Neuronal stem cell (in vitro differentiated cells): Measurements from ENCODE around the gene SPRR4. TPM values are rescaled to one million over a fixed set of nuclear protein-coding genes. Genes with fewer than 3 reads are reported as not detected.

Experiments used
- DNase-seq: peaks from one replicate; pipeline ENCODE4 v3.0.0-alpha.2; 2013; ENCODE audit warnings: low spot score
- H2AFZ ChIP-seq: one replicate; pipeline ENCODE4 v1.6.1; 2013; ENCODE audit warnings: mild to moderate bottlenecking, low read length, inconsistent platforms
- H2AK5ac ChIP-seq: 2 replicates; pipeline ENCODE4 v1.6.1; 2013; ENCODE audit warnings: low read depth, mild to moderate bottlenecking, inconsistent platforms, low read length, moderate library complexity, mixed read lengths
- H2BK120ac ChIP-seq: 2 replicates; pipeline ENCODE4 v1.6.1; 2013; ENCODE audit warnings: low read depth, mild to moderate bottlenecking, inconsistent platforms, low read length, moderate library complexity, mixed read lengths
- H2BK12ac ChIP-seq: one replicate; pipeline ENCODE4 v1.6.1; 2013; ENCODE audit warnings: low read length, inconsistent platforms
- H2BK15ac ChIP-seq: 2 replicates; pipeline ENCODE4 v1.6.1; 2013; ENCODE audit warnings: mild to moderate bottlenecking, low read length, inconsistent platforms, mixed read lengths
- H2BK5ac ChIP-seq: one replicate; pipeline ENCODE4 v1.6.1; 2013; ENCODE audit warnings: inconsistent platforms, mild to moderate bottlenecking, low read length, moderate library complexity
- H3K14ac ChIP-seq: one replicate; pipeline ENCODE4 v1.6.1; 2013; ENCODE audit warnings: low read length, inconsistent platforms
- H3K18ac ChIP-seq: 2 replicates; pipeline ENCODE4 v1.6.1; 2013; ENCODE audit warnings: low read length, inconsistent platforms
- H3K23ac ChIP-seq: 2 replicates; pipeline ENCODE4 v1.6.1; 2013; ENCODE audit warnings: low read depth, mild to moderate bottlenecking, mixed read lengths, low read length, inconsistent platforms; ENCODE audit not compliant: poor library complexity
- H3K27ac ChIP-seq: replicated peaks from 3 replicates; pipeline ENCODE4 v1.5.1; 2013; ENCODE audit warnings: low read length, inconsistent platforms
- H3K27me3 ChIP-seq, 3 experiments: 2 replicates each; pipeline ENCODE4 v1.6.1; 2013; ENCODE audit warnings: low read length in 3 of 3, mild to moderate bottlenecking in 2 of 3, inconsistent platforms in 1 of 3, low read depth in 1 of 3, mixed read lengths in 1 of 3, moderate library complexity in 1 of 3; ENCODE audit not compliant: control insufficient read depth in 3 of 3, insufficient read depth in 3 of 3
- H3K36me3 ChIP-seq, 2 donors: replicated peaks in 1 of 2; 2 replicates each; pipeline ENCODE4 v1.6.1; 2013; ENCODE audit warnings: low read length in 2 of 2; ENCODE audit not compliant: control insufficient read depth in 2 of 2, insufficient read depth in 2 of 2
- H3K4ac ChIP-seq: 2 replicates; pipeline ENCODE4 v1.6.1; 2013; ENCODE audit warnings: inconsistent platforms, mild to moderate bottlenecking, low read length, moderate library complexity
- H3K4me1 ChIP-seq, 2 donors: 1 replicate in 1 of 2; 2 replicates in 1 of 2; pipeline ENCODE4 v1.6.1; 2013; ENCODE audit warnings: low read length in 2 of 2, low read depth in 1 of 2; ENCODE audit not compliant: control insufficient read depth in 2 of 2, insufficient read depth in 1 of 2
- H3K4me2 ChIP-seq: one replicate; pipeline ENCODE4 v1.6.1; 2013; ENCODE audit warnings: mild to moderate bottlenecking, low read length, inconsistent platforms; ENCODE audit not compliant: insufficient read depth, poor library complexity, severe bottlenecking
- H3K4me3 ChIP-seq, 2 donors: 2 replicates each; pipeline ENCODE4 v1.5.1; 2013; ENCODE audit warnings: low read length in 2 of 2, mild to moderate bottlenecking in 2 of 2, inconsistent platforms in 1 of 2, moderate library complexity in 1 of 2
- H3K79me1 ChIP-seq: one replicate; pipeline ENCODE4 v1.6.1; 2013; ENCODE audit warnings: low read depth, mild to moderate bottlenecking, inconsistent platforms, low read length, moderate library complexity
- H3K9ac ChIP-seq: one replicate; pipeline ENCODE4 v1.6.1; 2013; ENCODE audit warnings: mild to moderate bottlenecking, low read depth, low read length, inconsistent platforms; ENCODE audit not compliant: poor library complexity
- H3K9me3 ChIP-seq, 2 donors: replicated peaks in 1 of 2; 2 replicates each; pipeline versions ENCODE3 to v1.6.1; 2013; ENCODE audit warnings: low read length in 2 of 2, mild to moderate bottlenecking in 2 of 2, inconsistent platforms in 1 of 2, low read depth in 1 of 2, mixed read lengths in 1 of 2, moderate library complexity in 1 of 2; ENCODE audit not compliant: control insufficient read depth in 2 of 2, insufficient read depth in 1 of 2
- H4K8ac ChIP-seq: one replicate; pipeline ENCODE4 v1.6.1; 2013; ENCODE audit warnings: low read depth, mild to moderate bottlenecking, inconsistent platforms, low read length, moderate library complexity
- H4K91ac ChIP-seq: one replicate; pipeline ENCODE4 v1.6.1; 2013; ENCODE audit warnings: low read length, low read depth, mild to moderate bottlenecking, inconsistent platforms; ENCODE audit not compliant: poor library complexity
- WGBS, 2 donors: extraction: QIAGEN DNeasy Blood & Tissue Kit; methylation state at CpG; one replicate each; pipeline ENCODE4 v1.1.7; 2013; ENCODE audit warnings: missing lambda C conversion rate in 2 of 2, mixed read lengths in 1 of 2; ENCODE audit not compliant: insufficient read length in 2 of 2, insufficient replicate concordance in 1 of 2; ENCODE audit errors: extremely low coverage in 2 of 2; 5-methylcytosine and 5-hydroxymethylcytosine counted together
- polyA plus RNA-seq, 2 experiments: library from polyadenylated mRNA; stranded (reverse); fragments of 200-250 nt; gene quantifications; one replicate each; pipeline ENCODE4 v1.2.3, GENCODE V29; 2013

The SPRR4 gene
- polyA plus RNA-seq (2013, experiment 1 of 2), result not detected
- not detected for polyA plus RNA-seq (2013, experiment 2 of 2)

GRCh38 chr1:152970495-152970894 is at the start of gene SPRR4:
TSS of gene SPRR4 (plus strand) at chr1:152970648. CDS start at chr1:152971891, 1,243 bp downstream.
- Histone ChIP-seq H3K14ac (no peak within 1 kb of the TSS), H2BK15ac (no peak within 1 kb of the TSS), H4K91ac (no peak within 1 kb of the TSS), H3K4me2 (no peak within 1 kb of the TSS), H2AFZ (no peak within 1 kb of the TSS), H3K9me3 (no peaks in the 10 kb centered on the region), H2AK5ac (no peak within 1 kb of the TSS), H3K4me3 (no peak within 1 kb of the TSS), H3K18ac (no peak within 1 kb of the TSS), H3K27ac (no peak within 1 kb of the TSS), H3K4me1 (no peaks in the 10 kb centered on the region), H3K23ac (no peak within 1 kb of the TSS), H3K4ac (no peak within 1 kb of the TSS), H2BK5ac (no peak within 1 kb of the TSS), H2BK12ac (no peak within 1 kb of the TSS), H3K27me3 (peaks cover 0 to 4% (median 0%) of the 10 kb centered on the region in 3 experiments), H3K9ac (no peak within 1 kb of the TSS), H3K79me1 (no peaks in the 10 kb centered on the region), H4K8ac (no peak within 1 kb of the TSS), H3K36me3 (no peaks in the 10 kb centered on the region), H2BK120ac (no peak within 1 kb of the TSS)
- no peak for DNase-seq
- WGBS, 2 donors, result no CpG with 5 or more reads among the region's 6 CpGs

GRCh38 chr1:152924191-152924590 is 46.3 kb upstream of the SPRR4 start:
- H2BK15ac ChIP-seq, result no peak overlapping the region
- H2BK120ac ChIP-seq, result no peak overlapping the region
- H3K9ac ChIP-seq, result no peak overlapping the region
- no peak overlapping the region for H3K27ac ChIP-seq
- H3K23ac ChIP-seq, result no peak overlapping the region
- H3K79me1 ChIP-seq, result no peaks in the 10 kb centered on the region
- no peak overlapping the region for H2AFZ ChIP-seq
- H2BK5ac ChIP-seq, result no peak overlapping the region
- peaks cover 0 to 7% of the 10 kb centered on the region in 2 donors for H3K9me3 ChIP-seq
- H3K4me1 ChIP-seq, result no peaks in the 10 kb centered on the region
- no peak overlapping the region for H3K4me3 ChIP-seq
- H3K14ac ChIP-seq, result no peak overlapping the region
- H3K36me3 ChIP-seq, result no peaks in the 10 kb centered on the region
- H2BK12ac ChIP-seq, result no peak overlapping the region
- no peak overlapping the region for H3K4ac ChIP-seq
- no peak overlapping the region for H2AK5ac ChIP-seq
- no peaks in the 10 kb centered on the region for H3K27me3 ChIP-seq
- H3K18ac ChIP-seq, result no peak overlapping the region
- H4K91ac ChIP-seq, result no peak overlapping the region
- H4K8ac ChIP-seq, result no peak overlapping the region
- no peak overlapping the region for H3K4me2 ChIP-seq
- WGBS, 2 donors, result no CpG with 5 or more reads among the region's 2 CpGs
- DNase-seq, result no peak

- no peak overlapping the region for H4K8ac ChIP-seq
- no peak for DNase-seq
- H3K27ac ChIP-seq, result no peak overlapping the region
- no peak overlapping the region for H2BK120ac ChIP-seq
- no peak overlapping the region for H2AK5ac ChIP-seq
- H3K18ac ChIP-seq, result no peak overlapping the region
- no peak overlapping the region for H3K4me3 ChIP-seq
- no peaks in the 10 kb centered on the region for H3K79me1 ChIP-seq
- no peak overlapping the region for H3K14ac ChIP-seq
- no peak overlapping the region for H2BK15ac ChIP-seq
- no peak overlapping the region for H2BK12ac ChIP-seq
- H2AFZ ChIP-seq, result no peak overlapping the region
- H3K23ac ChIP-seq, result no peak overlapping the region
- H3K27me3 ChIP-seq, result no peaks in the 10 kb centered on the region
- peaks cover 0 to 7% of the 10 kb centered on the region in 2 donors for H3K9me3 ChIP-seq
- no peak overlapping the region for H4K91ac ChIP-seq
- no peaks in the 10 kb centered on the region for H3K4me1 ChIP-seq
- no peak overlapping the region for H2BK5ac ChIP-seq
- no peaks in the 10 kb centered on the region for H3K36me3 ChIP-seq
- H3K9ac ChIP-seq, result no peak overlapping the region
- no peak overlapping the region for H3K4me2 ChIP-seq
- no CpG with 5 or more reads among the region's 3 CpGs for WGBS, 2 donors
- H3K4ac ChIP-seq, result no peak overlapping the region
These were observed 44.4 kb upstream of the SPRR4 start for GRCh38 chr1:152926091-152926490.

- no peak for DNase-seq
- Histone ChIP-seq H3K23ac (no peak overlapping the region), H2BK120ac (no peak overlapping the region), H3K9me3 (peaks cover 0 to 7% of the 10 kb centered on the region in 2 donors), H4K91ac (no peak overlapping the region), H3K27me3 (no peaks in the 10 kb centered on the region), H3K4me3 (no peak overlapping the region), H3K27ac (no peak overlapping the region), H3K4me2 (no peak overlapping the region), H3K36me3 (no peaks in the 10 kb centered on the region), H3K14ac (no peak overlapping the region), H3K4me1 (no peaks in the 10 kb centered on the region), H3K79me1 (no peaks in the 10 kb centered on the region), H2BK12ac (no peak overlapping the region), H4K8ac (no peak overlapping the region), H2BK15ac (no peak overlapping the region), H2AFZ (no peak overlapping the region), H3K4ac (no peak overlapping the region), H2BK5ac (no peak overlapping the region), H2AK5ac (no peak overlapping the region), H3K9ac (no peak overlapping the region), H3K18ac (no peak overlapping the region)
- no CpG with 5 or more reads among the region's 3 CpGs for WGBS, 2 donors
These were observed 41.8 kb upstream of the SPRR4 start for GRCh38 chr1:152928671-152929070.
